GM12874 (cell line): ENCODE results near the gene TMEM14C.

Experiments used
- TF ChIP-seq, protein P1 (sequence below): IDR thresholded peaks from 2 replicates; pipeline ENCODE4 v1.5.1; 2011; ENCODE audit warnings: low read depth, mild to moderate bottlenecking, control low read depth, low read length, moderate library complexity; ENCODE audit not compliant: insufficient read depth

Gene TMEM14C

DNA sequence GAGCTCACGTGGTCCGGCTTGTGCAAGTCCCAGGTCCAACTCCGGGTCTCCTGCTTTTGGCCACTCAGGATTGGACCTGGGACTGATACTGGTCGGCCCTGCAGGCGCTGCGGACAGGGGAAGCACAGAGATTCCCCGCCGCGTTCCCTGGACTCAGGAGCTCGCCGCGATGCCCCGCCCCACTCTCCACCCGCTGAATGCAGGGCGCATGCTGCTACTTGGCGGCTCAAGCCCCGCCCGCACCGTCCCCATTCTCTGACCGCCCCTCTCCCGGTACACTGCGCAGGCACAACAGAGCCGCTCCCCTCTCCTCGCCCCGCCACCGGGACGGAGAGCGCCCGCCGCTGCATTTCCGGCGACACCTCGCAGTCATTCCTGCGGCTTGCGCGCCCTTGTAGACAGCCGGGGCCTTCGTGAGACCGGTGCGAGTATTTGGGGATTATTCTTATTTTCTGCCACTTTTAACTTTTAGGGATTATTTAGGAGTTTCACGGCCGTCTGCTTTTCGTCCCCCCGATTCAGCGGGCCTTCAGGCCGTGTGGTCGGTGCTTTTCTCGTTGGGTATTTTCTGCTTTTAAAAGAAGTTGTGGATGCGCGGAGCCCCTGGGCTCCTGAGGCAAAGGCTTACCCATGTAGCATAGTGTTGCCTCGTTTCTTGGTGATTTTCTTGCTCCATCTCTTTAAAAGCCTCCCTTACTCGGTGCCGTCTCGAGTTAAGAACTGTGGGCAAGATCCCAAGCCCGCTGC, at the start of gene TMEM14C:
Gene TMEM14C (plus strand): TSS at position 251 of the 747 bp plus-strand sequence. CDS start 1,544 bp downstream, outside the sequence.
- TF ChIP-seq, protein P1, sequence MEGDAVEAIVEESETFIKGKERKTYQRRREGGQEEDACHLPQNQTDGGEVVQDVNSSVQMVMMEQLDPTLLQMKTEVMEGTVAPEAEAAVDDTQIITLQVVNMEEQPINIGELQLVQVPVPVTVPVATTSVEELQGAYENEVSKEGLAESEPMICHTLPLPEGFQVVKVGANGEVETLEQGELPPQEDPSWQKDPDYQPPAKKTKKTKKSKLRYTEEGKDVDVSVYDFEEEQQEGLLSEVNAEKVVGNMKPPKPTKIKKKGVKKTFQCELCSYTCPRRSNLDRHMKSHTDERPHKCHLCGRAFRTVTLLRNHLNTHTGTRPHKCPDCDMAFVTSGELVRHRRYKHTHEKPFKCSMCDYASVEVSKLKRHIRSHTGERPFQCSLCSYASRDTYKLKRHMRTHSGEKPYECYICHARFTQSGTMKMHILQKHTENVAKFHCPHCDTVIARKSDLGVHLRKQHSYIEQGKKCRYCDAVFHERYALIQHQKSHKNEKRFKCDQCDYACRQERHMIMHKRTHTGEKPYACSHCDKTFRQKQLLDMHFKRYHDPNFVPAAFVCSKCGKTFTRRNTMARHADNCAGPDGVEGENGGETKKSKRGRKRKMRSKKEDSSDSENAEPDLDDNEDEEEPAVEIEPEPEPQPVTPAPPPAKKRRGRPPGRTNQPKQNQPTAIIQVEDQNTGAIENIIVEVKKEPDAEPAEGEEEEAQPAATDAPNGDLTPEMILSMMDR, result no peak

DNA sequence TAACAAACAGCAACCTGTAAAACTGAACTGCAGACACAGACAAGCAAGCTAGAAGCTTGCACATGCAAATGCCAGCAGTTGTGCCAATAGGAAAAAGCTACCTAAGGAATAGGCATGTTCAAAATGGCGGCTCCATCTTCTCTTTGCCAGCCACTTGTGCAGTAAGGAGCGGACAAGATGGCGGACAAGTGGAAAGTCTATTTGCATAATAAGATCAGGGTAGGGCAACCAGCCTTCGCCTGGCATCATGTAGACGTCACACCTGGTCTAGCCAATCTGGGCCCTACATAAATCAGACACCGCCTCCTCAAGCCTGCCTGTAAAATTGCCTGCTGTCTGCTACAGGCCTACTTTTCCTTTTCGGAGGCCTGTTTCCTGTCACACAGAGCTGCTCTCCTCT, 46.5 kb upstream of the TMEM14C start:
- TF ChIP-seq, protein P1, result no peak

DNA sequence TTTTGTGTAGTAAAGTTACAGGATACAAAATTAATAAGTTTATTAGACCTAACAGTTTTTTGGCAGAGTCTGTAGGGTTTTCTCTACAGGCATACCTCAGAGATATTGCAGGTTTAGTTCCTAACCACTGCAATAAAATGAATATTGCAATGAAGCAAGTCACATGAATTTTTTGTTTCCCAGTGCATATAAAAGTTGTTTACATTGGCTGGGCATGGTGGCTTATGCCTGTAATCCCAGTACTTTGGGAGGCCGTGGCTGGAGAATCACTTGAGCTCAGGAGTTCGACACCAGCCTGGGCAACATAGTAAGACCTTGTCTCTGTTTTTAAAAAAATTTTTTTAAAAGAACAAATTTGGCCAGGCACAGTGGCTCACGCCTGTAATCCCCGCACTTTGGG, 44.4 kb upstream of the TMEM14C start:
- TF ChIP-seq, protein P1, result no peak

DNA sequence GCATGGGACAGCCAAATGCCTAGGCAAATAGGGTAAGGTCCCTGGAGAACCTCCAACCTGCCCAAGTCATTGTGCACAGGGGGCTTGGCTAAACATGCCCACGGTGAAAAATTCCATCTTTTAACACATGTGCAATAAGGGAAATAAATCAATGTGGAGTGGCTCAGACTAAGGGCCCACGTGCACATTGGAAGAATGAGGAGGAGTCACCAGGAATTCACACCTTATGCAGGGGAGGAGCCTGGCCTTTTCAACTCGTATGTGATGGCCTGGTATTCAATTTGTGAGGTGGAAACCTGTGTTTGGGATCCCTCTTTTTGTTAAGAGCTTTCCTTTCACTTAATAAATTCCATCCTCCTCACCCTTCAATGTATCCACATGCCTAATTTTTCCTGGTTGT, 41.1 kb upstream of the TMEM14C start:
- TF ChIP-seq, protein P1, result no peak

DNA sequence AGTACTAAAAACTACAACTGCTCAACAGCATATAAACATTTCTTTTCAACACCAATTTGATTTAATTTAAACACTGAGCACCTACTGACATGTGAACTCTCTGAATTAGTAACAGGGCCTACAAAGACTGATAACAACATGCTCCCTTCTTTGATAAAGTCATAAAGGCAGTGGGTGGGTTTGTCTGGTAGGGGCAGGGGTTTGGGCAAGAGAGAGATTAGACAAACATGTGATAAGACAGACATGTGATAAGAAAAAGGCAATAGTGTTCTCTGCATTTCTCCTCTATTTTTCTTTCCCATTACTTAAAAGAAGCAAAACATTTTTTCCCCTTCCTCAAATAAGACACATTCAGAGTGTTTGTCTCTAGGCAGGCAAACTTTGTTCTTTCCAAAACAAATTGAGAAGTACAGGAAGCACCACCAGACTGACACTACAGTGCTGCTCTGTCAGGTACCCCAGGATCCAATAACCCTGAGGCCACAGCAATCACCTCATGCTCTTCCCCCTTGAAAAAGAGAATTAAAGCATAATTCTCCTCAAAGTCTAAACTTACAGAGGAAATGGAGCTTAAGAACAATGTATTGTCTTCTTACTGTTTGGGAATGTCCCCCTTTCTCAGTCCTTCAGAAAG, 40.4 kb upstream of the TMEM14C start:
- TF ChIP-seq, protein P1, result no peak

DNA sequence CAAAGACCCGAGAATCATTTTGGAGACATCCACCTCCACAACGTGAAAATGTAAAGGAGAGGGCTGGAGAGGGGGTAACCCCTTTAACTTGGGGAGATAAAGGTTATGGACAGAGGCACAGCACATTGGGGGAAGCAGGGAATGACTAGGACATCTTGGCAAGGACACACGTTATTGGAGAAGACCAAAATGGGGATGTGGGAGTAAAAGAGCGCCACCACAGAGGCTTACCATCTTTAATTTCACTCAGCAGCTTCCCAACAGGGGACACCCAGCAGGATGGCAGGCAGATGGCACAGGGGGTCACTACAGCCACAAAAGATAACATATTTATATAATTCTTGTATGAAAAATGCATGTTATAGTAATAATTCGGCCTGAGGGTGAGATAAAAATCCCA, 38.3 kb upstream of the TMEM14C start:
- TF ChIP-seq, protein P1, result no peak

DNA sequence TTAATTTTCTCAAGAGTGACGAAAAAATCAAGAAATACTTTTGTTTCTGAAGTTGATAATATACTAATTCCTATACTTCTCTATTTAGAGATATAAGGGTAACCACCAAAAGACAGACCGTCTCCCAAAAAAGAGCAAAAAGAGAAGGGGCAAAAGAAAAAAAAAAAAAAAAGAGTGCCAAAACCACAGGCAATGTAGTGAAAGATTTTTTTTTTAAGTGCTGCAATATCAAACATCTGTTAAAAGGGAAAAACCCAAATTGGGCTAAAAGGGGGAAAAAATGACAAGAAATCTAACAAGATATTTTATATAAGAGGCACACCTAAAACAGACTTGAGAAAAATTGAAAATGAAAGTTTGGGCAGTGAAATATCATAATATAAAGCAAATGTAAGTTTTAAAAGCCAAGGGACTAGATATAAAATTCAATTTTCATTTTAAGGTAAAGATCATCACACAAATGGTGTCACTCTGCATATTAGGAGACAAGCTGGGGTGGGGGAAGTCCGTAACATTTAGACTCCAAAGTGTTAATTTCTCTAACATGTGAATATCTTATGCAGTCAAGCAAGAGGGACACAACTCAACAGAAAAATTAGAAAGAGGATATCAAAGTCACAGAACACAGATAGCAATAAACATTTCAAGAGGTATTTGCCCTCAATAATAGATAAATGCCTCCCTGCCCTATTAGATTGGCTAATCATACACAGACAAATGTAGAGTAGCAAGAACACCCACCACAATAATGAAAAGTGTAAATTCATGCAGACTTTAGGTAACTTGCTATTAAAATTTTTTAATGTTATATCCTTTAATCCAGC, 37.6 kb upstream of the TMEM14C start:
- TF ChIP-seq, protein P1, result no peak
